Activated CD8-positive, alpha-beta memory T cell treated with anti-CD3 and anti-CD28 coated beads, Interleukin-2, amount 50 U/mL, for 1 hour (primary cell): ENCODE data around the gene SOD3.

Experiments
- DNase-seq: peaks from one replicate; pipeline ENCODE4 v3.0.0-alpha.2; 2020; ENCODE audit errors: extremely low read depth

SOD3 gene

DNA sequence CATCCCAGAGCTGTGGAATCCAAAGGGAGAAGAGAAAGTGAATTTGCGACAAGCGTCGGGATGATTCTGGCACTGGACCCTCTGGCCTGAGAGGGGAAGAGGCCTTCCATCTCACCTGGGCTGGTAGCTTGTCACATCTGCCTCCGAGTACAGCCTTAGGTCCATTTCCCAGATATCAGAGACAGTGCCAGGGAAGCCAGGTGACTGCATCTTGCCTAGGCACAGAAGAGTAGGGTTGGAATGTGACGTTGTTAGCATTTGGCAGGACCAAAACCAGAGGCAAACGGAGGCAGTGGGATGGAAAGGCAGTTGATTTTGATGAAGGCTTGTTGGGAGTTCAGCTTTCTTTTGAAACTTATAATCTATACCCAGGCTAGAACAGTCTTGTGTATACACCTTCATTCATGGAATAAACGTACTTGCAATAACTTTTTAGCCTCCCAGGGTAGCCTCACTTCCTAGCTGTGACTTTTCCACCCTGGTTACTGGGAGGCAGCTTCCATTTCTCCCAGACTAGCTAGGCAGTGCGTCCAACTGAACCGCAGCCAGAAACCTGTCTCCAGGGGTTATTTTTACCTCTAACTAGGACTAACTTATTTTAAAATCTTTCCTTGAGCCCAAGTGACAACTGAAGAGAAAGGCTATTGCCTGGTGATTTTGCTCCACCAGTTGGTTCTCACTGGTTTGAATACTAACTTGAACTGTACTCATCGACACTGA, 5.9 kb downstream of the SOD3 start:
- no peak for DNase-seq

GRCh38 chr4:24802648-24803047, 7.3 kb downstream of the SOD3 start:
- DNase-seq, result no peak

DNA sequence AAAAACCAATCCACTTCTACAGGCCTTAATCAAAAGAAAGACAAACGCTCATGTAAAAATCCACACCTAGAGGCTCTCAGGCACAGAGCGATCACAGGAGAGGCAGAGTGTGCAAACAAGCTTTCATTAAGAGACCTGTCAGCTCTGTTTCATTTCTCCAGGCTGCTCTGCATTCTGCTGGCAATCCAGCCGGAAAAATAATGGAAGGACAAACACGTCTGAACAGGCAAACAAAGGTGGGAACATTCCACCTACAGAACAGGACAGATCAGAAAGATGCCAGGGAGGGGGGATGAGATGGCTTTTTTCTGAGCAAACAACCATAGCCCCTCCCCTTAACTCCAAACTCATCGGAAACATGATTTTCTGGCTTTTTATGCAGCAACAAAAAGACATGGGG, 9.7 kb downstream of the SOD3 start:
- DNase-seq, result no peak

DNA sequence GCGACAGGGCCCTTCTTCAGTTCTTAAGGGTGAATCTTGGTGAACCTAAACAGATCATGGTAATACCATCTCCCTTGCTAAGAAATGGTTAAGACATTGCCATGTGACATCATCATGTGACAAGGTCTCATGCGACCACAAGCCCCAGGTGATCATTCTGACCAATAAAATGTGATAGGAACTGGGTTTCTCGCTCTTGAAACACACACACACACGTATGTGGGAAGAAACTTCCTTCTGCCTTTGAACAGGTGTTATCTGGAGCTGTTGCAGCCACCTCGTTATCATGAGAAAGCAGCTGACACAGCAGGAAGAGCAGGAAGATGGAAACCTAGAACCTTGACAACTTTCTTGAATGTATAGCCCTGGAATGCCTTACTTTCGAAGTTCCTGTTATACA, 10.2 kb downstream of the SOD3 start:
- DNase-seq, result no peak

DNA sequence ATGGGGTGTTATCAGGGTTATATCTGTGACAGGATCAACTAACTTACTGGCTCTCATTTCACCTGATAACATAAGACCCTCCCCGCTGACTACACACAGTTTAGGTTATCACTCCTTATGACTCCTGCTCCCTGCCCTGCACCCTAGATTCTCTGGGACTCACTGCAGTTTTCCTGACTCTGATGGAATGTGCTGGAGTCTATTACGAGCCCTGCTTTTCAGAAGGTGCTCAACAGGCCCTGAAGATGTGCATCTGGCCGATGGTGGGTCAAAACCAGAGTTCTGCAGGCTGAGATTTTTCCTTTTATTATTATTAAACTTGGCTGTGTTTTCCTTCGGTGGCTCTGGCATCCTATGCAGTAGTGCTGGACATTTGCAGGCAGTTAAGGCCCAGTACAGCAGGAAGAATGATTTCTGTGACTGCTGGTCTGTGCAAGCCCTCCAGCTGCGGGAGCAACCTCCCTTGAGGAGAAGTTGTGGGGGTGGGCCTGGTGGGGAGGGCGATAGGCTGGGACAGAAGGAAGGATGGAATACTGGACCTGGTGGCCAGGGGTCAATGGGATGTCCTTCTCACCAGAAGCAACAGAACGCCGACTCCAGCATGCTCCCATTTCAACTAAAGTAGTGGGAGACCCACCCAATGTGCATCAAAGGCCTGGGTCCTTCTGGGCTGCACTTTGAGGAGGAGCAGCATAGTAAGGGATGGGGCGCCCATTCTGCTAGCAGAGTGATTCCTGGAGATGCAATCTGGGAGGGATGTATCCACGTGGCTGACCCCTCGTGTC, 11.0 kb downstream of the SOD3 start:
- DNase-seq, result no peak

- DNase-seq, result no peak
Observed at GRCh38 chr4:24807611-24808010, 12.2 kb downstream of the SOD3 start.

DNA sequence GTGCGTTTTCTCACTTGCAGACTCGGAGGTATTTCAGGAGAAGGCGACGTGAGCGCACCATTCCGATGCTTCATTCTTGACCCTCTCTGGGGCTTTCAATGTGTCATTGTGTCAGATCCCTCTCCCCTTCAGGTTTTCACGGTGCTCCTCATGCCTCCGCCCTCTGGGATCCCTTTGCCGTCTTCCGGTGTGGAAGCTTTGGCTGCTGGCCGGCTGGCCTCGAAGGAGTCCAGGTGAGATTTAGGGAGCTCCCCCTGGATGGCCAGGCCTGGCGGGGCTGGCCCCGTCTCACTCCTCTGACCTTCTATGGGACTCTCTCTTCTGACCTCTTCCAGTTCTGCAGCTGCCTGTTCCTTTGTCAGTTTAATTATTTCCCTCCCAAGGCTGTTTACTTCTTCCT, 12.9 kb downstream of the SOD3 start:
- DNase-seq, result no peak

- no peak for DNase-seq
Observed at GRCh38 chr4:24808955-24809354, 13.6 kb downstream of the SOD3 start.

DNA sequence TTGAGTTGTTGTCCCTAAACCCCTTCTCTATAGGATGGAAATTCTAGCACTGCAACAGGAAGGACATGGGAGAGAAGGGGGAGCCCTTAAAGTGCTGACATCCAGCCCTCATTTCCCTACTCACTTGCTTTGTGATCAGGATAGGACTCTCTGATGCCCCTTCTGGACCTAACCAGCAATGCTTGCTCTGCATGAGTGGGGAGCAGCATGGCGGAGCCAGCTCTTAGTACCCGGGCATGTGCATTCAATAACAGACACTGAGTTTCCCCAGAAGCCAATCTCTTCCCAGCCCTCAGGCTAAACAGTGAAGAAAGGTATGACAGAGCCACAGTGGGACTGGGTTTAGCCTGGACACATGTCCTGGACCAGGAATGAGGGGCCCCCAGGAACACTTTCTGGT, 14.0 kb downstream of the SOD3 start:
- no peak for DNase-seq

DNA sequence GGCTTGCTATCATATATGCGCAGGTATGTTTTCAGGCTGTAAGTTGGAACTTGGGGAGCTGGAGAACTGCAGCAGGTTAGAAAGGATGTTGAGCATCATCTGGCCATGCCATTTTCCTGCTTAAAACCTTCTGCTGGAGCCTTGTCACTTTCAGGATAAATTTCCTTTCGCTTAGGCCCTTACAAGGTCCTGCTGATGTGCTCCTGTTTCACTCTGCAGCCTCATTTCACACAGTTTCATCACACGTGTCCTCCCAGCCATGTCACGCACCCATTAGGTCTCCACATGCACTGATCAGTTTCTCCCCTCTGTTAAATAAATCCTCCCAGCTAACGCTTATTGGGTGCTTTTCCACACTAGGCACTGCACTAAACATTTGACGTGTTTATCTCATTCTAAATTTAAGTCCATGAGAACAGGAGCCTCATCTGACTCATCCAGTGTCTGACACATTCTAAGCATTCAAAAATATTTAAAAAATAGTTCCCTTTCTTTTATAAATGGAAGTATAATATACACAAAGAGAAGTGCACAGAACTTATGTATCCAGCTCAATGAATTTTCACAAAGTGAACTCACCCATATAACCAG, 14.5 kb downstream of the SOD3 start:
- no peak for DNase-seq

DNA sequence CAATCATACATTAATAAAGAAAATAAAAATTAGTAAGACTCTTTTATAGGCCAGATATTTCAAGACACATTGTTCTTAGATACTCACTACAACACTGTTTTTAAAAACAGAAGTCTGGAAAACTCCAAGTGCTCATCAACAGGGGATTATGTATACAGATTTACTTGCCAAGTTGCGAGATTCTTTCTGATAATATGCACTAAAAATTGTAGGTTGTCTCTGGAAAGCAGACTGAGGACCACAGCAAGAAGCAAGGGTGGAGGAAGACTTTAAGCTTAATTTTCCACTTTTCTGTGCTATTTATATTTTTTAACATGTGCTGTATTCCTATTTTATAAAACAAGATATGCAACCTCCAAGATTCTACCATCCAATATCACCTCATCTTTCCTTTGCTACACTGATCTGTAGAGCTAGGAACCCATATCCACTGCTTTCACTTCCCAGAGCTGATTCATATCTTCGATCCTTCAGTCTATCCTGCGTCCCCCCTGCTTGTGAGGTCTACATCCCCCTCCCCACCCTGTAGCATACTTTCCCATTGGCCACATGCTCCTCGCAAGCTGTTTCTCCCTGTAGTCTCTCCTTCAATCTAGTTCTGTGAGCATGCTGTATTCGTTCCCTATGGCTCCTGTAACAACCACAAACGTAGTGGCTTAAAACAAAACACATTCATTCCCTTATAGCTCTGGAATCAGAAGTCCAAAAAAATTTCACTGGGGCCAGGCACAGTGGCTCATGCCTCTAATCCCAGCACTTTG, 15.7 kb downstream of the SOD3 start:
- DNase-seq, result no peak

DNA sequence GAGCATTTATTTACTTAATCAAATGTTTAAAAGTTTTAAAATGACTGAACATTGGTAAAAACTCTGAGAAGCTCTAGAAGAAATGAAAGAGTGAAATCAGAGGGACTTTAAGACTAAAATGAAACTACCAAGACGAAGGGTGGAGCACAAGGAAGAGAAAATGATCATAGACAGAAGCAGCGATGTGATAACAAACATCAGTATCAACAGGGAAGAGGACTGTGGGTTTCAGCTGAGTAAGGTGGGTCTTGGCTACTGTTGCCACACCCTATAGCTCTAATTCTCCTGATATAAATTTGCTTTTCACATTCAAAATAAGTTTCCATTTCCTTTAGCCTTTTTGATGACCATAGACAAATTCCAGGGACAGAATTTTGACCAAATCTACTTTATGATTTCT, 18.4 kb downstream of the SOD3 start:
- DNase-seq, result no peak

GRCh38 chr4:24816797-24817196, 21.4 kb downstream of the SOD3 start:
- no peak for DNase-seq

GRCh38 chr4:24820541-24820940, 25.2 kb downstream of the SOD3 start:
- no peak for DNase-seq

DNA sequence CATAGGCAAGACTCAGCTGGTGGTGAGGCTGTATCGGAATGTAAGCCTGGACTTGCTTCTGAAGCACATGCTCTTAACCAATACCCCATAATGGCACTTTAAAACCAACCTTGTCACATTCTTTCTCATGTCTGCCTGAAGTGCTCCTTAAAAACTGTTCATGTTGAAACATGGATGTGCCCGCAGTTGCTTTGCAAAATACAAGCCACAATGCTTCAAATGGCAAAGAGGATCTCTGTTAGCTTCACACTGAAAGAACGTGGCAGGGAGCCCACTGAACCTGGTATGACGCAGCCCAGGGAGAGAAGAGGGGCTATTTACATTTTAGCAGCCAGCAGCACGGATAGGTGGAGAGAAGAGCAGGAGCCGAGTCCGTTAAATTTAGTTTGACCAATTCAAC, 29.3 kb downstream of the SOD3 start:
- DNase-seq, result no peak

DNA sequence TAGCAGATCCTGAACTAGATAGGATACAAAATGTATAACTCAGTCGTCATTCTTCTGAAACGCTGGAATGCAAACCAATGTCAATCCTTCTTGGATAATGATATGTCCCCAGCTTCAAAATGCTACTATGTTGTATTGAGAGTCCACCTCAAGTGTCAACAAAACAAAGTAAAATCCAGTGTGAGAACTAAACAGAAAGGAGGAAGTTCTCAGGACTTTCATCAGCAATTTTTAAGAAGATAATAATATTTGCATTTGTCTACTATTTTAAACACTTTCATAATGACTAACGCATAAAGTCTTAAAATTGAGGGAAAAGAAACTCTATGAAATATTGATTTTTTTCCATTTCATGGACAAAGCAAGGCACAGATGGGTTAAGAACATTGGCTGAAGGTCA, 36.3 kb downstream of the SOD3 start:
- no peak for DNase-seq

GRCh38 chr4:24835696-24836095, 40.3 kb downstream of the SOD3 start:
- DNase-seq, result no peak

DNA sequence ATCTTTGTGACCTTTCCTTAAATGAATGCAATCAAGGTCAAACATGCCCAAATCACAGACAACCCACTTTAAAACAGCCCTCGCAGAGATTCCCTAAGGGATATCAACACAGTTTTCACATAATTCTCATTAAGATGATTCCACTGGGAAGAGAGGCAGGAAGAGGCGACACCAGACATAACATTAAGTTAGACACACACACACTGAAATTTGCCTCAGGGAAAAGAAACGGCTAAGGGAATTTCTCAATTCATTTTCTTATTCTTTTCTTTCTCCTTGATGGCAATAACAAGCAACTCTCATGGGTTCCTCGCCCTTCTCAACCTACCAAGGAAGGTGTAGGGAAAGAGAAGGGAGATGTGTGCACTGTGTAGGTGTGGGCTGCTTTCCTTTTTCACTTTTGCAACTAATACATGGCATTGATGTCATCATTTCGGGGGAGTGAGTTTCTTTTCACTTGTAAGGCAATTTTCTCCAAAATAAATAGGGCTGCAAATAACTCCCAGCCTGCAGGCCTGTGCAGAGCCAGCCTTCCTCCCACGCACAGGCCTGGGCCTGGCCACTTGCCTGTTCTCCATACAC, 41.4 kb downstream of the SOD3 start:
- DNase-seq, result no peak

- no peak for DNase-seq
Observed at GRCh38 chr4:24837336-24837735, 42.0 kb downstream of the SOD3 start.

GRCh38 chr4:24837781-24838180, 42.4 kb downstream of the SOD3 start:
- DNase-seq, result no peak

DNA sequence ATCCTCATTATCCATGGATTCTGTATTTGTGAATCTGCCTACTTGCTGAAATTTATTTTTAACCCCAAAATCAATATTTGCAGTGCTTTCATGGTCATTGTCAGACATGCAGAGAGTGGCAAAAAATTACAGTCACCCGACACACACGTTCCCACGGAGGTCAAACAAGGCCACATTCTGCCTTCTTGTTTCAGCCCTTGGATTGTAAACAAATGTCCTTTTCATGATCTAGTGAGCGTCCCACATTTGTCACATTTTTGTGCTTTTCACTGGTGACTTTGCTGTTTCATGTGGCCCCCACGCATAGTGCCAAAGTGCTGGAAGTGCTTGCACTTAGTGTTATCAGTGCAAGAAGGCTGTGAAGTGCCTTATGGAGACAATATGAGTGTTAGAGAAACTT, 45.0 kb downstream of the SOD3 start:
- no peak for DNase-seq
